Activated CD8-positive, alpha-beta memory T cell treated with anti-CD3 and anti-CD28 coated beads, Interleukin-2, amount 10 ng/mL, durations not matched to agents 7 days and 5 days (primary cell): ENCODE results near the gene GPC3. TPM values are rescaled to one million over a fixed set of nuclear protein-coding genes. Genes with fewer than 3 reads are reported as not detected.
"Not testable (repeated sequence)": the region's sequence is repeated elsewhere in the genome, so short reads cannot be mapped to it uniquely, and the experiment has no call there.

Source experiments
- ATAC-seq: fragments of 150-1000 bp; cut with Tn5 transposase; one replicate; pipeline ENCODE4 v1.10.0; 2021; ENCODE audit warnings: moderate library complexity
- CTCF ChIA-PET: fragments of 350-600 bp; sonication (Branson Sonifier 250); formaldehyde crosslinking; loops from one replicate; lab custom pipeline; 2021; ENCODE audit warnings: antibody characterized with exemption; lab: Charles Lee
- DNase-seq: peaks from one replicate; pipeline ENCODE4 v3.0.0-alpha.2; 2020
- H3K27ac Mint-ChIP-seq: one replicate; pipeline ENCODE4 v1.8.0; 2021; ENCODE audit warnings: mild to moderate bottlenecking, mixed read lengths
- H3K27me3 Mint-ChIP-seq: one replicate; pipeline ENCODE4 v1.8.0; 2021; ENCODE audit warnings: mixed read lengths
- H3K36me3 Mint-ChIP-seq: one replicate; pipeline ENCODE4 v1.8.0; 2021; ENCODE audit warnings: mild to moderate bottlenecking, mixed read lengths
- H3K4me1 Mint-ChIP-seq: one replicate; pipeline ENCODE4 v1.8.0; 2021; ENCODE audit warnings: mixed read lengths
- H3K4me3 Mint-ChIP-seq: one replicate; pipeline ENCODE4 v1.8.0; 2021; ENCODE audit warnings: mild to moderate bottlenecking, moderate library complexity, mixed read lengths
- H3K9me3 Mint-ChIP-seq: one replicate; pipeline ENCODE4 v1.8.0; 2022; ENCODE audit warnings: low read depth, mixed read lengths
- total RNA-seq, 2 experiments: library from RNA; stranded (reverse); gene quantifications; one replicate each; pipeline ENCODE4 v1.2.3, GENCODE V29; 2021

Gene GPC3
- total RNA-seq, 2 experiments from 2014 or later = not detected

- no peak overlapping the region for H3K4me3 Mint-ChIP-seq
- DNase-seq (no peak), ATAC-seq (no peak)
- no peaks in the 10 kb centered on the region for H3K9me3 Mint-ChIP-seq
- CTCF ChIA-PET = no interaction called here
- H3K27ac Mint-ChIP-seq = no peak overlapping the region
- H3K4me1 Mint-ChIP-seq = no peaks in the 10 kb centered on the region
- no peaks in the 10 kb centered on the region for H3K36me3 Mint-ChIP-seq
- H3K27me3 Mint-ChIP-seq = no peaks in the 10 kb centered on the region
Observed at GRCh38 chrX:133646719-133647116, 338.7 kb downstream of the GPC3 start.

- no peak for ATAC-seq
- CTCF ChIA-PET = interaction anchor here (1.4 kb wide), 1 partner anchor 24 kb away, joined by 3 read pairs; no protein-coding TSS in a partner anchor
- Mint-ChIP-seq H3K4me1 (no peaks in the 10 kb centered on the region), H3K4me3 (no peak overlapping the region), H3K9me3 (no peaks in the 10 kb centered on the region), H3K27me3 (no peaks in the 10 kb centered on the region), H3K36me3 (no peaks in the 10 kb centered on the region), H3K27ac (no peak overlapping the region)
- no peak for DNase-seq
Observed at GRCh38 chrX:133645977-133646718, 339.2 kb downstream of the GPC3 start.

- DNase-seq (no peak), ATAC-seq (no peak)
- Mint-ChIP-seq H3K27ac (no peak overlapping the region), H3K9me3 (no peaks in the 10 kb centered on the region), H3K36me3 (no peaks in the 10 kb centered on the region), H3K4me1 (no peaks in the 10 kb centered on the region), H3K27me3 (no peaks in the 10 kb centered on the region), H3K4me3 (no peak overlapping the region)
- CTCF ChIA-PET = interaction anchor here (1.4 kb wide), 1 partner anchor 25 kb away, joined by 3 read pairs; no protein-coding TSS in a partner anchor
Observed at GRCh38 chrX:133645256-133645655, 340.1 kb downstream of the GPC3 start.

GRCh38 chrX:133640161-133641015, 345.0 kb downstream of the GPC3 start:
- H3K27ac Mint-ChIP-seq = no peak overlapping the region
- DNase-seq (no peak), ATAC-seq (no peak)
- no peak overlapping the region for H3K4me3 Mint-ChIP-seq
- H3K36me3 Mint-ChIP-seq = no peaks in the 10 kb centered on the region
- CTCF ChIA-PET = no interaction called here
- H3K27me3 Mint-ChIP-seq = no peaks in the 10 kb centered on the region
- H3K9me3 Mint-ChIP-seq = no peaks in the 10 kb centered on the region
- no peaks in the 10 kb centered on the region for H3K4me1 Mint-ChIP-seq

GRCh38 chrX:133639726-133640125, 345.7 kb downstream of the GPC3 start:
- Mint-ChIP-seq H3K27ac (no peak overlapping the region), H3K27me3 (no peaks in the 10 kb centered on the region), H3K36me3 (no peaks in the 10 kb centered on the region), H3K9me3 (no peaks in the 10 kb centered on the region), H3K4me3 (no peak overlapping the region), H3K4me1 (no peaks in the 10 kb centered on the region)
- CTCF ChIA-PET = no interaction called here
- no peak for DNase-seq
- no peak for ATAC-seq

- Mint-ChIP-seq H3K36me3 (no peaks in the 10 kb centered on the region), H3K4me1 (no peaks in the 10 kb centered on the region), H3K4me3 (no peak overlapping the region), H3K9me3 (no peaks in the 10 kb centered on the region), H3K27ac (no peak overlapping the region), H3K27me3 (no peaks in the 10 kb centered on the region)
- ATAC-seq (no peak), DNase-seq (no peak)
- CTCF ChIA-PET = no interaction called here
Observed at GRCh38 chrX:133638285-133638684, 347.1 kb downstream of the GPC3 start.

GRCh38 chrX:133637765-133638164, 347.6 kb downstream of the GPC3 start:
- H3K27ac Mint-ChIP-seq = no peak overlapping the region
- CTCF ChIA-PET = no interaction called here

GRCh38 chrX:133636009-133636408, 349.4 kb downstream of the GPC3 start:
- Mint-ChIP-seq H3K27me3 (no peaks in the 10 kb centered on the region), H3K4me1 (no peaks in the 10 kb centered on the region), H3K9me3 (no peaks in the 10 kb centered on the region), H3K36me3 (no peaks in the 10 kb centered on the region), H3K4me3 (no peak overlapping the region), H3K27ac (no peak overlapping the region)
- CTCF ChIA-PET = no interaction called here
- DNase-seq (no peak), ATAC-seq (no peak)

More at GRCh38 chrX:133637765-133638164, 347.6 kb downstream of the GPC3 start:
- no peak for ATAC-seq
- no peaks in the 10 kb centered on the region for H3K9me3 Mint-ChIP-seq
- H3K27me3 Mint-ChIP-seq = no peaks in the 10 kb centered on the region
- H3K4me1 Mint-ChIP-seq = no peaks in the 10 kb centered on the region
- no peak overlapping the region for H3K4me3 Mint-ChIP-seq
- H3K36me3 Mint-ChIP-seq = no peaks in the 10 kb centered on the region
- DNase-seq = no peak

GRCh38 chrX:133634416-133634815, 351.0 kb downstream of the GPC3 start:
- Mint-ChIP-seq H3K36me3 (no peaks in the 10 kb centered on the region), H3K27me3 (no peaks in the 10 kb centered on the region), H3K27ac (no peak overlapping the region), H3K4me1 (no peaks in the 10 kb centered on the region), H3K9me3 (no peaks in the 10 kb centered on the region), H3K4me3 (no peak overlapping the region)
- ATAC-seq = no peak
- CTCF ChIA-PET = no interaction called here
- DNase-seq = no peak

GRCh38 chrX:133633950-133634349, 351.4 kb downstream of the GPC3 start:
- CTCF ChIA-PET = no interaction called here
- Mint-ChIP-seq H3K27ac (no peak overlapping the region), H3K9me3 (no peaks in the 10 kb centered on the region), H3K4me1 (no peaks in the 10 kb centered on the region), H3K36me3 (no peaks in the 10 kb centered on the region), H3K27me3 (no peaks in the 10 kb centered on the region), H3K4me3 (no peak overlapping the region)
- no peak for DNase-seq
- ATAC-seq = no peak

- H3K4me1 Mint-ChIP-seq = no peaks in the 10 kb centered on the region
- DNase-seq (no peak), ATAC-seq (no peak)
- H3K9me3 Mint-ChIP-seq = no peaks in the 10 kb centered on the region
- CTCF ChIA-PET = no interaction called here
- no peaks in the 10 kb centered on the region for H3K36me3 Mint-ChIP-seq
- H3K4me3 Mint-ChIP-seq = no peak overlapping the region
- H3K27ac Mint-ChIP-seq = no peak overlapping the region
- no peaks in the 10 kb centered on the region for H3K27me3 Mint-ChIP-seq
Observed at GRCh38 chrX:133633162-133633561, 352.2 kb downstream of the GPC3 start.

- Mint-ChIP-seq H3K4me1 (no peaks in the 10 kb centered on the region), H3K4me3 (no peak overlapping the region), H3K9me3 (no peaks in the 10 kb centered on the region), H3K36me3 (no peaks in the 10 kb centered on the region), H3K27me3 (no peaks in the 10 kb centered on the region), H3K27ac (no peak overlapping the region)
- no peak for DNase-seq
- CTCF ChIA-PET = no interaction called here
- no peak for ATAC-seq
Observed at GRCh38 chrX:133630362-133630761, 355.0 kb downstream of the GPC3 start.

GRCh38 chrX:133627673-133628072, 357.7 kb downstream of the GPC3 start:
- ATAC-seq = no peak
- Mint-ChIP-seq H3K27ac (no peak overlapping the region), H3K4me1 (no peaks in the 10 kb centered on the region), H3K9me3 (no peaks in the 10 kb centered on the region), H3K36me3 (no peaks in the 10 kb centered on the region), H3K27me3 (no peaks in the 10 kb centered on the region), H3K4me3 (no peak overlapping the region)
- DNase-seq = no peak
- CTCF ChIA-PET = no interaction called here

- H3K36me3 Mint-ChIP-seq, H3K27me3 Mint-ChIP-seq, DNase-seq, CTCF ChIA-PET, H3K9me3 Mint-ChIP-seq, H3K4me3 Mint-ChIP-seq, ATAC-seq, H3K4me1 Mint-ChIP-seq, H3K27ac Mint-ChIP-seq: not testable (repeated sequence)
Observed at GRCh38 chrX:133621384-133621783, 364.0 kb downstream of the GPC3 start.
